ENCODE results near the gene CXCL17.

CXCL17 gene

GRCh38 chr19:42397263-42398166, 45.2 kb downstream of the CXCL17 start:
- TF ChIP-seq GABPA (IDR thresholded peaks at IDR 0.05; ENCODE audit: low read depth): no peak
- TF ChIP-seq REST (IDR thresholded peaks at IDR 0.05; ENCODE audit: insufficient replicate concordance, low read depth): no peak
- TF ChIP-seq POLR2AphosphoS5 (IDR thresholded peaks at IDR 0.05; ENCODE audit: low read depth): no peak
- no peak for TF ChIP-seq CTCF (IDR thresholded peaks at IDR 0.05; ENCODE audit: insufficient read depth, low read length)
- no peak for TF ChIP-seq SPI1 (IDR thresholded peaks at IDR 0.05; ENCODE audit: borderline replicate concordance, low read depth)
- Histone ChIP-seq H3K27ac (replicated peaks) (peak overlapping the region; percentile 88), H3K4me3 (replicated peaks; ENCODE audit: insufficient read depth, low read length) (peak overlapping the region; percentile 64)

GRCh38 chr19:42396381-42397262, 46.1 kb downstream of the CXCL17 start:
- TF ChIP-seq SPI1 (IDR thresholded peaks at IDR 0.05; ENCODE audit: borderline replicate concordance, low read depth) (peak; percentile 95), REST (IDR thresholded peaks at IDR 0.05; ENCODE audit: insufficient replicate concordance, low read depth) (no peak), POLR2AphosphoS5 (IDR thresholded peaks at IDR 0.05; ENCODE audit: low read depth) (peak; percentile 83)
- Histone ChIP-seq H3K4me3 (replicated peaks; ENCODE audit: insufficient read depth, low read length) (peak overlapping the region; percentile 64), H3K27ac (replicated peaks) (peak overlapping the region; percentile 88), H3K27me3 (ENCODE audit: insufficient read depth, poor library complexity, severe bottlenecking) (no peaks in the 10 kb centered on the region)
- DNase-seq (ENCODE audit: low read depth in 1 of 2, low spot score in 1 of 2): peak; percentile 98 to 100

More at GRCh38 chr19:42397263-42398166, 45.2 kb downstream of the CXCL17 start:
- H3K27me3 ChIP-seq (ENCODE audit: insufficient read depth, poor library complexity, severe bottlenecking): no peaks in the 10 kb centered on the region
- no peak for DNase-seq (ENCODE audit: low read depth in 1 of 2, low spot score in 1 of 2)

- Histone ChIP-seq H3K4me3 (replicated peaks; ENCODE audit: insufficient read depth, low read length) (no peak overlapping the region), H3K27ac (replicated peaks) (no peak overlapping the region), H3K27me3 (ENCODE audit: insufficient read depth, poor library complexity, severe bottlenecking) (no peaks in the 10 kb centered on the region)
- DNase-seq (ENCODE audit: low read depth in 1 of 2, low spot score in 1 of 2): no peak
- TF ChIP-seq CTCF (IDR thresholded peaks at IDR 0.05; ENCODE audit: insufficient read depth, low read length) (no peak), REST (IDR thresholded peaks at IDR 0.05; ENCODE audit: insufficient replicate concordance, low read depth) (no peak), GABPA (IDR thresholded peaks at IDR 0.05; ENCODE audit: low read depth) (no peak), POLR2AphosphoS5 (IDR thresholded peaks at IDR 0.05; ENCODE audit: low read depth) (no peak), SPI1 (IDR thresholded peaks at IDR 0.05; ENCODE audit: borderline replicate concordance, low read depth) (no peak)
Measured at GRCh38 chr19:42394751-42395150, 48.0 kb downstream of the CXCL17 start.
